Keratinocyte (primary cell): ENCODE measurements around the gene CEP85L. TPM values are rescaled to one million over a fixed set of nuclear protein-coding genes. Genes with fewer than 3 reads are reported as not detected.

ENCODE experiments used
- DNase-seq: peaks from one replicate; pipeline ENCODE4 v3.0.0-alpha.2; 2011; ENCODE audit warnings: low read depth, missing footprints, low spot score
- FAIRE-seq: peaks from 2 replicates; lab custom pipeline; 2011; peaks lifted over from hg19 to GRCh38; lab: Jason Lieb, UNC
- H2AFZ ChIP-seq: 2 replicates; pipeline ENCODE4 v1.6.0; 2012; ENCODE audit warnings: low read length, control low read depth, inconsistent platforms; ENCODE audit not compliant: control insufficient read depth
- H3K27ac ChIP-seq: 2 replicates; pipeline ENCODE4 v1.5.1; 2011; ENCODE audit warnings: low read length; ENCODE audit not compliant: control insufficient read depth, insufficient read depth
- H3K27me3 ChIP-seq: 3 replicates; pipeline ENCODE4 v1.6.0; 2011; ENCODE audit warnings: low read length; ENCODE audit not compliant: control insufficient read depth, insufficient read depth; ENCODE audit errors: extremely low read depth
- H3K36me3 ChIP-seq, 2 experiments: 2 replicates in 1 of 2; 3 replicates in 1 of 2; pipeline ENCODE4 v1.5.1; 2011; ENCODE audit warnings: low read length in 2 of 2, mild to moderate bottlenecking in 1 of 2; ENCODE audit not compliant: control insufficient read depth in 2 of 2, insufficient read depth in 2 of 2; ENCODE audit errors: extremely low read depth in 1 of 2
- H3K4me1 ChIP-seq: 3 replicates; pipeline ENCODE4 v1.5.1; 2011; ENCODE audit warnings: low read length; ENCODE audit not compliant: control insufficient read depth, insufficient read depth; ENCODE audit errors: extremely low read depth
- H3K4me2 ChIP-seq: 3 replicates; pipeline ENCODE4 v1.6.0; 2011; ENCODE audit warnings: low read depth, low read length; ENCODE audit not compliant: control insufficient read depth, insufficient read depth; ENCODE audit errors: extremely low read depth
- H3K4me3 ChIP-seq, 3 experiments: fragments of 200-600 bp in 1 of 3; sonication (generic) in 1 of 3; 2 replicates in 2 of 3; 3 replicates in 1 of 3; pipeline ENCODE4 v1.5.1; 2011 to 2016; ENCODE audit warnings: low read length in 3 of 3, mild to moderate bottlenecking in 3 of 3, control low read depth in 2 of 3, inconsistent platforms in 1 of 3, low read depth in 1 of 3, mixed read lengths in 1 of 3, mixed run types in 1 of 3, moderate library complexity in 1 of 3; ENCODE audit not compliant: control insufficient read depth in 2 of 3, insufficient read depth in 2 of 3; ENCODE audit errors: extremely low read depth in 1 of 3
- H3K79me2 ChIP-seq: 2 replicates; pipeline ENCODE4 v1.6.0; 2012; ENCODE audit warnings: low read length; ENCODE audit not compliant: control insufficient read depth, insufficient read depth
- H3K9ac ChIP-seq: 3 replicates; pipeline ENCODE4 v1.6.0; 2011; ENCODE audit warnings: low read length; ENCODE audit not compliant: control insufficient read depth, insufficient read depth; ENCODE audit errors: extremely low read depth
- H3K9me1 ChIP-seq: 3 replicates; pipeline ENCODE4 v1.6.0; 2011; ENCODE audit warnings: low read length; ENCODE audit not compliant: control insufficient read depth, insufficient read depth; ENCODE audit errors: extremely low read depth
- H3K9me3 ChIP-seq: 2 replicates; pipeline ENCODE4 v1.5.1; 2012; ENCODE audit warnings: low read depth, low read length; ENCODE audit not compliant: control insufficient read depth
- H4K20me1 ChIP-seq: 3 replicates; pipeline ENCODE4 v1.6.0; 2011; ENCODE audit warnings: low read length; ENCODE audit not compliant: control insufficient read depth, insufficient read depth; ENCODE audit errors: extremely low read depth
- CTCF ChIP-seq, 3 experiments: IDR thresholded peaks in 1 of 3; conservative IDR thresholded peaks in 1 of 3; optimal IDR thresholded peaks in 1 of 3; 2 replicates in 2 of 3; 3 replicates in 1 of 3; pipeline versions ENCODE3 to v1.5.1; 2011; ENCODE audit warnings: low read length in 3 of 3, mild to moderate bottlenecking in 3 of 3, moderate library complexity in 2 of 3, control low read depth in 1 of 3, inconsistent platforms in 1 of 3; ENCODE audit not compliant: insufficient read depth in 2 of 3; ENCODE audit errors: extremely low read depth in 1 of 3
- EZH2 ChIP-seq: IDR thresholded peaks from one replicate; pipeline ENCODE4 v1.6.1; 2012; ENCODE audit warnings: inconsistent platforms, mild to moderate bottlenecking, low read length, moderate library complexity
- dilution Hi-C: fragments of 300-500 bp; cut with MboI; formaldehyde crosslinking; loops from one replicate; pipeline ENCODE4 v1.7.0; 2020; ENCODE audit warnings: low sequenced_read_pairs; ENCODE audit not compliant: extremely low pct_ligation_motif_present
- polyA plus RNA-seq, 5 experiments: library from polyadenylated mRNA; depleted of rRNA in 3 of 5; stranded (reverse) in 3 of 5; stranded (forward) in 1 of 5; unstranded in 1 of 5; fragments of >200 nt; gene quantifications; 1 replicate in 1 of 5; 2 replicates in 3 of 5; 3 replicates in 1 of 5; pipeline versions ENCODE4 v1.2.1 to v1.2.3, GENCODE V29; 2011 to 2012; ENCODE audit warnings: missing spikeins in 2 of 5, low read depth in 1 of 5, low replicate concordance in 1 of 5

The CEP85L gene
- polyA plus RNA-seq, 1 donor (not counting 4 experiments of a cell fraction or from before 2014, with no cell fraction given), result 3.5 TPM

- dilution Hi-C loops, result no loop called here
- FAIRE-seq (peak; percentile 84), DNase-seq (no peak)
- Histone ChIP-seq H3K9me3 (no peaks in the 10 kb centered on the region), H2AFZ (no peak overlapping the region), H3K9me1 (no peaks in the 10 kb centered on the region), H3K27ac (no peak overlapping the region), H3K79me2 (no peaks in the 10 kb centered on the region), H3K4me2 (no peak overlapping the region), H3K9ac (no peak overlapping the region), H3K27me3 (no peaks in the 10 kb centered on the region), H3K36me3 (peaks cover 0 to 1% of the 10 kb centered on the region in 2 experiments), H3K4me3 (no peak overlapping the region), H4K20me1 (no peaks in the 10 kb centered on the region), H3K4me1 (no peaks in the 10 kb centered on the region)
- TF ChIP-seq CTCF (optimal IDR thresholded peaks at IDR 0.05 in 1 of 3, IDR thresholded peaks at IDR 0.05 in 1 of 3, conservative IDR thresholded peaks at IDR 0.05 in 1 of 3; ENCODE audit: extremely low read depth in 1 of 3, insufficient read depth in 2 of 3, low read length in 3 of 3), result peak; percentile 45 to 55 (median 48)
- no peak for TF ChIP-seq EZH2
Observed at GRCh38 chr6:118565311-118565960, 86.0 kb downstream of the CEP85L start.

GRCh38 chr6:118562959-118563358 is 88.4 kb downstream of the CEP85L start:
- Histone ChIP-seq H3K27ac (no peak overlapping the region), H3K4me1 (no peaks in the 10 kb centered on the region), H3K4me3 (no peak overlapping the region), H3K9ac (no peak overlapping the region), H3K36me3 (peaks cover 0 to 1% of the 10 kb centered on the region in 2 experiments), H3K9me3 (no peaks in the 10 kb centered on the region), H3K79me2 (no peaks in the 10 kb centered on the region), H3K4me2 (no peak overlapping the region), H3K9me1 (no peaks in the 10 kb centered on the region), H2AFZ (no peak overlapping the region), H3K27me3 (no peaks in the 10 kb centered on the region), H4K20me1 (no peaks in the 10 kb centered on the region)
- no peak for DNase-seq
- dilution Hi-C loops, result no loop called here
- TF ChIP-seq CTCF (optimal IDR thresholded peaks at IDR 0.05 in 1 of 3, IDR thresholded peaks at IDR 0.05 in 1 of 3, conservative IDR thresholded peaks at IDR 0.05 in 1 of 3; ENCODE audit: extremely low read depth in 1 of 3, insufficient read depth in 2 of 3, low read length in 3 of 3) (no peak), EZH2 (no peak)
- no peak for FAIRE-seq
